Fibroblast of lung (primary cell): ENCODE data around the gene USP8.

Experiments
- CTCF ChIP-seq, 2 donors: IDR thresholded peaks in 1 of 2; conservative IDR thresholded peaks in 1 of 2; 1 replicate in 1 of 2; 2 replicates in 1 of 2; pipeline ENCODE4 v1.5.1; 2011 to 2012; ENCODE audit warnings: low read length in 2 of 2, control low read depth in 1 of 2, inconsistent platforms in 1 of 2, low read depth in 1 of 2, mild to moderate bottlenecking in 1 of 2
- EZH2 ChIP-seq: IDR thresholded peaks from 2 replicates; pipeline ENCODE4 v1.5.1; 2012; ENCODE audit warnings: low read length, control low read depth, mild to moderate bottlenecking; ENCODE audit errors: missing control alignments

GRCh38 chr15:50431204-50431603 is 7.0 kb downstream of the USP8 start:
- TF ChIP-seq CTCF (conservative IDR thresholded peaks at IDR 0.05 in 1 of 2, IDR thresholded peaks at IDR 0.05 in 1 of 2; ENCODE audit: low read depth in 1 of 2, low read length in 2 of 2) (no peak), EZH2 (no peak)
